Endothelial cell of hepatic sinusoid (primary cell): ENCODE results near the gene IER3.
"Not testable (repeated sequence)": the region's sequence is repeated elsewhere in the genome, so short reads cannot be mapped to it uniquely, and the experiment has no call there.

Experiments
- in situ Hi-C: cut with HindIII; loops from 2 replicates; pipeline ENCODE4 v1.10.0; 2017; ENCODE audit warnings: low sequenced_read_pairs

Gene IER3

GRCh38 chr6:30726506-30727413 lies 17.6 kb downstream of the IER3 start:
- in situ Hi-C loops = loop anchor here (25.0 kb wide), 1 partner anchor 161 kb away; the partner anchor contains the start of gene DDR1

- in situ Hi-C loops = loop anchor here (25.0 kb wide), 1 partner anchor 161 kb away; the partner anchor contains the start of gene DDR1
Observed at GRCh38 chr6:30725713-30726505, 18.4 kb downstream of the IER3 start.

- in situ Hi-C loops = loop anchor here (25.0 kb wide), 1 partner anchor 162 kb away; the partner anchor contains the start of gene DDR1
Observed at GRCh38 chr6:30724906-30725667, 19.3 kb downstream of the IER3 start.

- in situ Hi-C loops = not testable (repeated sequence)
Observed at GRCh38 chr6:30723843-30724741, 20.3 kb downstream of the IER3 start.

DNA sequence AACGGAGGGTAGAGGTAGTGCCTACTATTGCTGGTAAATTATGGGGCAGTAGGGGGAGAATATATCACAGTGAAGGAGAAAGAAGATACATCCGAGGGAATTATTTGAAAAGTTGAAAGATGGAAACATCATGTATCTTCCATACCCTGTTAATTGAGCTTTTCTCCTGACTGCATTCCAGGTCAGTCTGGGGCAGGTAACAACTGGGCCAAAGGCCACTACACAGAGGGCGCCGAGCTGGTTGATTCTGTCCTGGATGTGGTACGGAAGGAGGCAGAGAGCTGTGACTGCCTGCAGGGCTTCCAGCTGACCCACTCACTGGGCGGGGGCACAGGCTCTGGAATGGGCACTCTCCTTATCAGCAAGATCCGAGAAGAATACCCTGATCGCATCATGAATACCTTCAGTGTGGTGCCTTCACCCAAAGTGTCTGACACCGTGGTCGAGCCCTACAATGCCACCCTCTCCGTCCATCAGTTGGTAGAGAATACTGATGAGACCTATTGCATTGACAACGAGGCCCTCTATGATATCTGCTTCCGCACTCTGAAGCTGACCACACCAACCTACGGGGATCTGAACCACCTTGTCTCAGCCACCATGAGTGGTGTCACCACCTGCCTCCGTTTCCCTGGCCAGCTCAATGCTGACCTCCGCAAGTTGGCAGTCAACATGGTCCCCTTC lies 21.0 kb downstream of the IER3 start:
- in situ Hi-C loops = not testable (repeated sequence)

DNA sequence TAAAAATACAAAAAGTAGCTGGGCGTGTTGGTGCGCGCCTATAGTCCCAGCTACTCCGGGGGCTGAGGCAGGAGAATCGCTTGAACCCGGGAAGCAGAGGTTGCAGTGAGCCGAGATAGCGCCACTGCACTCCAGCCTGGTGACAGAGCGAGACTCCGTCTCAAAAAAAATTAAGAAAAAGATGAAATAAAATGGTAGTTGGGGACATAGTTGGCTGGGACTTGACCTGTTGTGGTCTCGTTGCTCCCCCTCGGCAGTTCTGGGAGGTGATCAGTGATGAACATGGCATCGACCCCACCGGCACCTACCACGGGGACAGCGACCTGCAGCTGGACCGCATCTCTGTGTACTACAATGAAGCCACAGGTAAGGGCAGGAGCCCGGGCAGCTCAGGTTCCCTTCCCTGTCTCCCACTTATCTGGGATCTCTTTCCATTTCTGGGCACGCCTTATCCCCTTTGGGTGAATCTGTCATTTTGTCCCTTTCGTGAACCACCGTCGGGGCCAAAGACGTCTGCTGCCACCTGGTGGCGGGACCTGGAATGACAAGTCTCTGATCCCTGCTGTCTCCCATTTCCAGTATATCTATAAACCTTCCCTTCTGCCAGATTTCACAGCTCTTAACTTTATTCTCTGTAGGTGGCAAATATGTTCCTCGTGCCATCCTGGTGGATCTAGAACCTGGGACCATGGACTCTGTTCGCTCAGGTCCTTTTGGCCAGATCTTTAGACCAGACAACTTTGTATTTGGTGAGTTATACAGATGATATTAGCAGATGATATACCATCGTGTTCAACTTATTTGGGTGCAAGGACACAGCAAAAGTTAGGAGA lies 21.9 kb downstream of the IER3 start:
- in situ Hi-C loops = no loop called here

DNA sequence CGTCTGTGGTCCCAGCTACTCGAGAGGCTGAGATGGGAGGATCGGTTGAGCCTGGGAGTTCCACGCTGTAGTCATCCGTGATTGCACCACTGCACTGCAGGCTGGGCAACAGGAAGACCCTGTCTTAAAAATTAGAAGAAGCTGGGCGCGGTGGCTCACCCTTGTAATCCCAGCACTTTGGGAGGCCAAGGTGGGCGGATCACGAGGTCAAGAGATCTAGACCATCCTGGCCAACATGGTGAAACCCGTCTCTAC lies 22.4 kb downstream of the IER3 start:
- in situ Hi-C loops = not testable (repeated sequence)

DNA sequence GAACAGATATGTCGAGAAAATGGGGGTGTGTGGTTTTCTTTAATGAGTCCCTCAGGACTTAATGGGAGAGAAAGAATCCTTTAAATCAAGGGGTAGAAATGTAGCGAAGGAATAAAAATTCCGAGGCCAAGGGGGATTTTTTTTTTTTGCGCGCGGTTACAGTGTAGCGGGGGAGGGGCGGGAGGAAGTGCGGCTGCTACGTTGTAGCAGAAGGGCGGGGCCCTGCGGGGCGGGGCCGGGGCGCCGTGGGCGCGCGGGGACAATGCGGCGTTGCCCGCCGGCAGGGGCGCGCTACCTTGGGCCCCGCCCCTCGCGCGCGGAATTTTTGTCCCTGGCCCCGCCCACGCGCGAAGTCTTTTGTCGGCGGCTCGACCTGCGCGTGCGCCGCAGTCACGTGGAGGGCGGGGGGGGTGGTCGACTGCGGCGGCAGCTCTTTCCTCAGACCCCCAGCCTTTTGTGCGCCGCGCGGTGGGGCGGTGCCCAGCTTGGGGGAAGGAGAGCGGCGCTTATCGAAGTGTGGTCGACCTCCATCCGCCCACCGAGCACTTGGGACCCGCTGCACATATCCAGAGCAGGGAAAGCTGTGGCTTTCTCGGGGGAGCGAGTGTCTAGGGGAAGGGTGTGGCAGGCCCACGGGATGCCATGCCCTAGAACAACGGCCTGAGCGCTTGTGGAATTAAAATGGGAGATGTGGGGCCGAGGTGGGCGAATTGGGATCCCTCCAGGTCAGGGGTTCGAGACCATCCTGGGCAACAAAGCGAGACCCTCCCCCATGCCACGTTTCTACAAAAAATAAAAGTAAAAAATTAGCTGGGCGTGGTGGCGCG lies 22.9 kb downstream of the IER3 start:
- in situ Hi-C loops = no loop called here

DNA sequence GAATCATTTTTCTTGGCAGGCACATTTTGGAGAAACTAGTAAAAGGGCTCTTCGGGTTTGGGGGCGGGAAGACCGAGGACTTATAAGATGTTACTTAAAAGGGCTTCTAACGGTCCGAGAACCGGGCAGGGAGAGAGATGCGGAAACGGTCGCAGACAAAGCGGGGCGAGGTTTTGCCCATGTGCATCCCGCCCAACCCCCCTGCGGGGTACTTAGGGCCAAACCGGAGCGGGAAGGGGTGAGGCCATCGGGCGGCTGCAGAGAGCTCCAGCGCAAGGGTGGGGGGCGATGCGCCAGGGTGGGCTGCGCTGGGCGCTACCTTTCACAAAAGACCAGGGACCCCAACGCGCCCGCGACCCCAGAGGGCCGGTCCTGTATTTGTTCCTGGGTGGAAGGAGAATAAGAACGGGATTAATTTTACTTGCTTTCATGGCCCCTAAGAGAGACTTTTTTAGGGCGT lies 23.6 kb downstream of the IER3 start:
- in situ Hi-C loops = no loop called here

- in situ Hi-C loops = loop anchor here (5.0 kb wide), 2 partner anchors 38 to 108 kb away; no protein-coding TSS in a partner anchor
Observed at GRCh38 chr6:30719791-30720737, 24.3 kb downstream of the IER3 start, which contains the start of gene TUBB. Gene TUBB, plus strand, starts transcription at chr6:30720352. Its CDS starts 155 bp downstream, at chr6:30720507.

DNA sequence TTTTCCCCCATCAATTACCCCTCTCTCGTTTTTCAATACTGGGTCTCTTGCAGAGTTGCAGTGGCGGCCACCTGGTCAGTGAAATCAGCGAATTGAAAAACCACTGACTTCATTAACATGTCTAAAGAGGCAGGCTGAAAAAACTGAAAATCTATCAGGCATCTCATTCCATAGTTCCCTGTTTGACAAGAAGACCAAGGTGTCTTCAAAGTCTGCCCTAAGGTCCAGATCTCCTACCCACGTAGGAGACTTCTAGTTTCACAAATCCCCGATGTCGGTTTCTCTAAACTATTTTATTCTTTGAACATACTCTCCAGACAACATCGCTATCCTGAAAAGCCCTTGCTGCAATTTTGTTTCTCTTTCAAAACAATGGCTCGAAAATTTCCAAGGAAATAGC lies 25.0 kb downstream of the IER3 start:
- in situ Hi-C loops = loop anchor here (5.0 kb wide), 2 partner anchors 37 to 107 kb away; no protein-coding TSS in a partner anchor

GRCh38 chr6:30717845-30718720 lies 26.3 kb downstream of the IER3 start:
- in situ Hi-C loops = loop anchor here (5.0 kb wide), 2 partner anchors 36 to 106 kb away; no protein-coding TSS in a partner anchor

- in situ Hi-C loops = loop anchor here (5.0 kb wide), 2 partner anchors 35 to 105 kb away; no protein-coding TSS in a partner anchor
Observed at GRCh38 chr6:30717129-30717844, 27.1 kb downstream of the IER3 start, which contains the start of gene MDC1. Gene MDC1, minus strand, starts transcription at chr6:30717281. Its CDS starts 2,106 bp downstream, at chr6:30715175.

- in situ Hi-C loops = loop anchor here (5.0 kb wide), 2 partner anchors 35 to 105 kb away; no protein-coding TSS in a partner anchor
Observed at GRCh38 chr6:30716879-30717128, 27.5 kb downstream of the IER3 start.

DNA sequence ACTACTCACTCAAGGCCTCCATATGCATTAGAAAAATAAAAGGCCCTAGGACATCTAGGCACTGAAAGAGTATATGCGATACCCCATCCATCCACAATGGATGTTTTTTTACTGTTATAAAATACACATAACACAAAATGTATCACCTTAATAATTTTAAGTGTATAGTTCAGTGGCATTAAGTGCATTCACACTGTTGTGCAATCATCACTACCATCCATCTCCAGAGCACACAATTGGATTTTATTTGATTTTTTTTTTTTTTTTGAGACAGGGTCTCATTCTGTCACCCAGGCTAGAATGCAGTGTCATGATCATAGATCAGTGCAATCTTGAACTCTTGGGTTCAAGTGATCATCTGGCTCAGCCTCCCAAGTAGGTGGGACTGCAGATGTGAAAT lies 30.1 kb downstream of the IER3 start:
- in situ Hi-C loops = no loop called here
